ENCODE measurements around the gene NAALADL2.
"Not testable (repeated sequence)": the region's sequence is repeated elsewhere in the genome, so short reads cannot be mapped to it uniquely, and the experiment has no call there.

NAALADL2 gene

GRCh38 chr3:175737646-175738572, 878.8 kb downstream of the NAALADL2 start:
- H3K4me1 Mint-ChIP-seq = no peaks in the 10 kb centered on the region
- CTCF ChIA-PET = no interaction called here
- no peak overlapping the region for H3K4me3 Mint-ChIP-seq
- peaks cover 25% of the 10 kb centered on the region for H3K9me3 Mint-ChIP-seq
- H3K27me3 Mint-ChIP-seq = no peaks in the 10 kb centered on the region
- H3K27ac Mint-ChIP-seq = no peak overlapping the region
- no peaks in the 10 kb centered on the region for H3K36me3 Mint-ChIP-seq
- DNase-seq = no peak

DNA sequence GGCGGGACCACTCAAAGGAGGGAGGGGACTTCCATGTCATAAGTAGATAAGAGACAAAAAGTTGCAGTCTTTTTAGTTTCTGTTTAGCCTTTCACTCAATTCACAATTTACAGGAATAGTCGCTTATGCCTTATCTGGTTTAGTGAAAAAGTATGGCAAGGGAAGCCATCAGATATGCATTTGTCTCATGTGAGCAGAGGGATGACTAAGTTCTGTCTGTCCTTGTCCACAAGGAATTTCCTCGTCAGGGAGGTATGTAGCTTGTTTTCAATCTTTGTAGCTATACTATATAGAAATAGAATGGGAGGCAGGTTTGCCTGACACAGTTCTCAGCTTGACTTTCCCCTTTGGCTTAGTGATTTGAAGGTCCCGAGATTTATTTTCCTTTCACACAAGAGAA, 882.8 kb downstream of the NAALADL2 start:
- H3K27ac Mint-ChIP-seq = no peak overlapping the region
- no peak for DNase-seq
- CTCF ChIA-PET = no interaction called here
- peaks cover 17% of the 10 kb centered on the region for H3K9me3 Mint-ChIP-seq
- H3K4me3 Mint-ChIP-seq = no peak overlapping the region
- no peaks in the 10 kb centered on the region for H3K4me1 Mint-ChIP-seq
- H3K36me3 Mint-ChIP-seq = no peaks in the 10 kb centered on the region
- H3K27me3 Mint-ChIP-seq = no peaks in the 10 kb centered on the region

DNA sequence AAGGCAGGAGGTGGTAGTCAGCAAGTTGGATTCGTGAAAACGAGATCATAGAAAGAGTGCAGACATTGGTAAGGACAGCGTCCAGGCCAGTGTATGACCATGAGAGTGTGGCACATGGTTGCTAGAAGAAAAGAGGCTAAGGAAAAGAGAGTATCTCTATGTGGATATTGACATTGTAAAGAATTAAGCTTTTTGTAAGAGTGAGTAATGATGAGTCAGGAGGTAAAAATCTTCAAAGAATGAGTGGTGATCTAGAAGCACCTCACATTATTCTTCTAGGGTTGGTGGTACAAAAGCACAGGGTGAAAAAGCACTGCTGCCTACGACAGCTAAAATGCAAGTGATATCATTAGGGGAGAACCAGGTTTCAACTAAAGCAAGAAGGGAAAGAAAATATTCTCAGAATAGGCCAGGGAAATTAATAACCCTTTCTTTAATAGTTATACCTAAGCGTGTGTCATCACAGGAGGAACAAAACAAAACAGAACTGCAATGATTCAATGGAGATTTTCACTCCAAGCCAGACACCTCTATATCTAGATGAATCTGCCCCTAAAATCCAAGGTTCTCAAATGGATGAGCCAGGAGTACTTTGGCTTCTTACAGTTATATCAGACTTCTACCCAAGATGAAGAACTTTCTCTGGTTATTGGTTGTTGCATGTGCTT, 884.7 kb downstream of the NAALADL2 start:
- Mint-ChIP-seq H3K4me1 (no peaks in the 10 kb centered on the region), H3K27me3 (no peaks in the 10 kb centered on the region), H3K9me3 (peaks cover 20% of the 10 kb centered on the region), H3K27ac (no peak overlapping the region), H3K36me3 (no peaks in the 10 kb centered on the region), H3K4me3 (no peak overlapping the region)
- DNase-seq = no peak
- CTCF ChIA-PET = no interaction called here

DNA sequence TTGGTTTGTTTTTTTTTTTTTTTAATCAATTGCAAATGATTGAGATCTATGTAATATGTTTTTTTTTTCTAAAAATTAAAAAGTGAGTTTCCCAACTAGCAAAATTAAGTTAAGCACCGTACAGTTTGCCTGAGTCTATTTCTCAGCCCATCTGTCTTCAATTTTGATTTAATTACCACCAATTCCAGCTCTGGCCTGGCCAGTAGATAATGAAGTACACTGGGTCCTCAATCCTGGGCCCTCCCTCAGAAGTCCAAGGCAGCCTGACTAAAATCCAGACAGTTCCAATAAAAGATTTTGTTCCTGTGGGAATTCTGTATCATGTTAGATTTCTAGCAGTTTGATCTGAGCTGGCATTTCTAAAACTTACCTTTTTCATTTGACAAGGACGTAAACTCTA, 887.2 kb downstream of the NAALADL2 start:
- CTCF ChIA-PET = no interaction called here
- no peak overlapping the region for H3K27ac Mint-ChIP-seq
- H3K36me3 Mint-ChIP-seq = no peaks in the 10 kb centered on the region
- no peaks in the 10 kb centered on the region for H3K27me3 Mint-ChIP-seq
- no peaks in the 10 kb centered on the region for H3K4me1 Mint-ChIP-seq
- H3K9me3 Mint-ChIP-seq = peaks cover 15% of the 10 kb centered on the region
- H3K4me3 Mint-ChIP-seq = no peak overlapping the region
- DNase-seq = no peak

GRCh38 chr3:175748087-175748730, 889.1 kb downstream of the NAALADL2 start:
- no peaks in the 10 kb centered on the region for H3K27me3 Mint-ChIP-seq
- CTCF ChIA-PET = no interaction called here
- no peaks in the 10 kb centered on the region for H3K4me1 Mint-ChIP-seq
- DNase-seq = no peak
- H3K36me3 Mint-ChIP-seq = no peaks in the 10 kb centered on the region
- peaks cover 8% of the 10 kb centered on the region for H3K9me3 Mint-ChIP-seq
- no peak overlapping the region for H3K4me3 Mint-ChIP-seq
- H3K27ac Mint-ChIP-seq = no peak overlapping the region

- Mint-ChIP-seq H3K27ac (no peak overlapping the region), H3K36me3 (no peaks in the 10 kb centered on the region), H3K27me3 (no peaks in the 10 kb centered on the region), H3K4me3 (no peak overlapping the region), H3K9me3 (peaks cover 3% of the 10 kb centered on the region), H3K4me1 (no peaks in the 10 kb centered on the region)
- DNase-seq = no peak
- CTCF ChIA-PET = no interaction called here
Measured at GRCh38 chr3:175749981-175750380, 890.8 kb downstream of the NAALADL2 start.

GRCh38 chr3:175751089-175751488, 892.0 kb downstream of the NAALADL2 start:
- no peak for DNase-seq
- Mint-ChIP-seq H3K36me3 (no peaks in the 10 kb centered on the region), H3K27ac (no peak overlapping the region), H3K4me1 (no peaks in the 10 kb centered on the region), H3K4me3 (no peak overlapping the region), H3K27me3 (no peaks in the 10 kb centered on the region), H3K9me3 (peaks cover 3% of the 10 kb centered on the region)
- CTCF ChIA-PET = no interaction called here

DNA sequence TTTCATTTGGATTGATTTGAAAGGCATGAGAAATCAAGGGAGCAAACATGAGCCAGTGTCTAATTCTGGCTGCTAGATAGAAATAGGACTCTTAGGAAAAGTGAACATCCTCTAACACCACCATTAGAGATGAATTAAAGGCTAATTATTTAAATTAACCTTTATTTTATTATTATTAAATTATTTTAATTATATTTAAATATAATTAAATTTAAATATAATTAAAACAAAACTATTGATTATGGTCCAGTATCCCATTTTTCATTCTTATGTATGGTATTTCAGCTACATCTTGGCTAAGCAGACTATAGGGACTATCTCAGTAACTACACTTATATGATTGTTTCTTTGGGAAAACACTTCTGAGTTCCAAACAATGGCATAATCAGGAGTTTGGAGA, 904.8 kb downstream of the NAALADL2 start:
- CTCF ChIA-PET = no interaction called here
- H3K36me3 Mint-ChIP-seq = no peaks in the 10 kb centered on the region
- peaks cover 2% of the 10 kb centered on the region for H3K9me3 Mint-ChIP-seq
- no peak overlapping the region for H3K27ac Mint-ChIP-seq
- DNase-seq = no peak
- H3K4me1 Mint-ChIP-seq = no peaks in the 10 kb centered on the region
- no peak overlapping the region for H3K4me3 Mint-ChIP-seq
- H3K27me3 Mint-ChIP-seq = no peaks in the 10 kb centered on the region

DNA sequence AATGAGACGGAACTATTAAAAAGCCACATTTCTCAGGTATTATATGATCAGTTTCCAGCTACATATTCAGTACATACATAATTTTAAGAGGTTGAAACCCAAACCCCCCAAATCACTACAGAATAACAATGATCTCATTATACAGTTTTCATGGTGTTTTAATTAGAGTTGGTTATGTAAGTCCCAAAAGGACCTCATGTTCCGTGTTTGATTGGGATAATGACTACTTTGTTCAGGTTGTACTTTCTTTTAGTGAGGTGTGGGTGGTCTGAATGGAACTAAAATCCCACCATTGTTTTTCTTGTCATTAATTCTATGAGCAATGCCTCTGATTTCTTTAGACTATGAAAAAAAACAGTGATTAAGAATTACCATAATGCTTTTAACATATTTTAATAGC, 905.6 kb downstream of the NAALADL2 start:
- no peak for DNase-seq
- no peaks in the 10 kb centered on the region for H3K4me1 Mint-ChIP-seq
- no peaks in the 10 kb centered on the region for H3K27me3 Mint-ChIP-seq
- no peak overlapping the region for H3K4me3 Mint-ChIP-seq
- H3K27ac Mint-ChIP-seq = no peak overlapping the region
- H3K9me3 Mint-ChIP-seq = no peaks in the 10 kb centered on the region
- H3K36me3 Mint-ChIP-seq = no peaks in the 10 kb centered on the region
- CTCF ChIA-PET = no interaction called here

- no peak overlapping the region for H3K27ac Mint-ChIP-seq
- H3K4me1 Mint-ChIP-seq = no peaks in the 10 kb centered on the region
- CTCF ChIA-PET = no interaction called here
- no peak overlapping the region for H3K4me3 Mint-ChIP-seq
- DNase-seq = no peak
- no peaks in the 10 kb centered on the region for H3K9me3 Mint-ChIP-seq
- H3K27me3 Mint-ChIP-seq = no peaks in the 10 kb centered on the region
- no peaks in the 10 kb centered on the region for H3K36me3 Mint-ChIP-seq
Measured at GRCh38 chr3:175770426-175770825, 911.3 kb downstream of the NAALADL2 start.

GRCh38 chr3:175777495-175777894, 918.4 kb downstream of the NAALADL2 start:
- no peak overlapping the region for H3K4me3 Mint-ChIP-seq
- no peaks in the 10 kb centered on the region for H3K4me1 Mint-ChIP-seq
- H3K27ac Mint-ChIP-seq = no peak overlapping the region
- CTCF ChIA-PET = no interaction called here
- peaks cover 5% of the 10 kb centered on the region for H3K9me3 Mint-ChIP-seq
- DNase-seq = no peak
- H3K36me3 Mint-ChIP-seq = no peaks in the 10 kb centered on the region
- H3K27me3 Mint-ChIP-seq = no peaks in the 10 kb centered on the region

GRCh38 chr3:175777965-175778364, 918.8 kb downstream of the NAALADL2 start:
- CTCF ChIA-PET = no interaction called here
- H3K27me3 Mint-ChIP-seq = no peaks in the 10 kb centered on the region
- DNase-seq = no peak
- no peak overlapping the region for H3K27ac Mint-ChIP-seq
- H3K9me3 Mint-ChIP-seq = peaks cover 5% of the 10 kb centered on the region
- H3K4me1 Mint-ChIP-seq = no peaks in the 10 kb centered on the region
- H3K36me3 Mint-ChIP-seq = no peaks in the 10 kb centered on the region
- no peak overlapping the region for H3K4me3 Mint-ChIP-seq

GRCh38 chr3:175778994-175779393, 919.9 kb downstream of the NAALADL2 start:
- no peak for DNase-seq
- Mint-ChIP-seq H3K27me3 (no peaks in the 10 kb centered on the region), H3K27ac (no peak overlapping the region), H3K4me3 (no peak overlapping the region), H3K9me3 (peaks cover 5% of the 10 kb centered on the region), H3K4me1 (no peaks in the 10 kb centered on the region), H3K36me3 (no peaks in the 10 kb centered on the region)
- CTCF ChIA-PET = no interaction called here

GRCh38 chr3:175787109-175787508, 928.0 kb downstream of the NAALADL2 start:
- H3K27ac Mint-ChIP-seq, H3K9me3 Mint-ChIP-seq, H3K27me3 Mint-ChIP-seq, H3K36me3 Mint-ChIP-seq, DNase-seq, H3K4me3 Mint-ChIP-seq, CTCF ChIA-PET, H3K4me1 Mint-ChIP-seq: not testable (repeated sequence)

- Mint-ChIP-seq H3K4me1 (no peaks in the 10 kb centered on the region), H3K27me3 (no peaks in the 10 kb centered on the region), H3K4me3 (no peak overlapping the region), H3K27ac (no peak overlapping the region), H3K36me3 (no peaks in the 10 kb centered on the region), H3K9me3 (peaks cover 5% of the 10 kb centered on the region)
- CTCF ChIA-PET = no interaction called here
- DNase-seq = no peak
Measured at GRCh38 chr3:175792245-175792644, 933.1 kb downstream of the NAALADL2 start.

All from activated naive CD4-positive, alpha-beta T cell treated with anti-CD3 and anti-CD28 coated beads, Interleukin-2, amount 10 ng/mL, durations not matched to agents 7 days and 5 days (primary cell).